Liver (tissue), 3 donors: ENCODE results near the gene RASGRP4.

Source experiments
- RAD21 ChIP-seq, 2 donors: IDR thresholded peaks; 2 replicates each; pipeline ENCODE4 v1.6.1; 2016; ENCODE audit warnings: antibody characterized with exemption in 2 of 2, mild to moderate bottlenecking in 2 of 2
- TF ChIP-seq, protein P1 (sequence below): fragments of 150-350 bp; IDR thresholded peaks from 2 replicates; pipeline ENCODE4 v1.5.1; 2017; ENCODE audit warnings: improper control_type of control experiment, low read depth, low read length; ENCODE audit not compliant: missing input control
- donor health status: healthy.
- donor health status: healthy.

DNA sequence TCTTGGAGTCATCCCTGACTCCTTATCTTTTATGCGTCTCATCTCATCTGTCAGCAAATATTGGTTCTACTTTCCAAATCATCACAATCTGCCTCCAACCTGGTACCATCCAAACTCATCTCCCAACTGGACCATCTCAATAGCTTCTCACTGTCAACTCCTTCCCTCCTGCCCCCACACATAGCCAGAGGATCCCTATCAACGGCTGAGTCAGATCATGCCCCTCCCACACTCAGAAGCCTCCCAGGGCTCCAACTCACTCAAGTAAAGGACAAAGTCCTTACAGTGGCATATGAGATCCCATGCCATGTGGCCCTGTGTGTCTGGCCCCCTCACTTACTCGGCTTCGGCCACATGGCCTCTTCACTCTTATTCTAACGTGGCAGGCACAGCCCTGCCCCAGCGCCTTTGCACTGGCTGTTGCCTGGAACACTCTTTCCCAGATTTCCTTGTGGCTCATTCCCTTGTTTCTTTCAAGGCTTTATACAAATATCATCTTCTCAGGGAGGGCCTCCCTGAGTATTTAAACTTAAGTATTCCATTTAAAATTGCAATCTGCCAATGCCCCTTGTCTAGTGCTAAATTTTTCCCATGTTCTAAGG lies 33.2 kb downstream of the RASGRP4 start:
- TF ChIP-seq, protein P1, sequence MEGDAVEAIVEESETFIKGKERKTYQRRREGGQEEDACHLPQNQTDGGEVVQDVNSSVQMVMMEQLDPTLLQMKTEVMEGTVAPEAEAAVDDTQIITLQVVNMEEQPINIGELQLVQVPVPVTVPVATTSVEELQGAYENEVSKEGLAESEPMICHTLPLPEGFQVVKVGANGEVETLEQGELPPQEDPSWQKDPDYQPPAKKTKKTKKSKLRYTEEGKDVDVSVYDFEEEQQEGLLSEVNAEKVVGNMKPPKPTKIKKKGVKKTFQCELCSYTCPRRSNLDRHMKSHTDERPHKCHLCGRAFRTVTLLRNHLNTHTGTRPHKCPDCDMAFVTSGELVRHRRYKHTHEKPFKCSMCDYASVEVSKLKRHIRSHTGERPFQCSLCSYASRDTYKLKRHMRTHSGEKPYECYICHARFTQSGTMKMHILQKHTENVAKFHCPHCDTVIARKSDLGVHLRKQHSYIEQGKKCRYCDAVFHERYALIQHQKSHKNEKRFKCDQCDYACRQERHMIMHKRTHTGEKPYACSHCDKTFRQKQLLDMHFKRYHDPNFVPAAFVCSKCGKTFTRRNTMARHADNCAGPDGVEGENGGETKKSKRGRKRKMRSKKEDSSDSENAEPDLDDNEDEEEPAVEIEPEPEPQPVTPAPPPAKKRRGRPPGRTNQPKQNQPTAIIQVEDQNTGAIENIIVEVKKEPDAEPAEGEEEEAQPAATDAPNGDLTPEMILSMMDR: no peak
- TF ChIP-seq RAD21 (IDR thresholded peaks at IDR 0.05): no peak
